Loucy (cell line): ENCODE data around the gene BCAM.
"Not testable (repeated sequence)": the region's sequence is repeated elsewhere in the genome, so short reads cannot be mapped to it uniquely, and the experiment has no call there.

Experiments used
- H2AFZ ChIP-seq: fragments of 200-600 bp; sonication (generic); 2 replicates; pipeline ENCODE4 v1.6.0; 2016; ENCODE audit warnings: antibody characterized with exemption, mild to moderate bottlenecking, low read length, moderate library complexity
- H3F3A ChIP-seq: fragments of 200-600 bp; 2 replicates; pipeline ENCODE4 v1.6.0; 2016; ENCODE audit warnings: antibody characterized with exemption, low read depth, mild to moderate bottlenecking
- H3K27me3 ChIP-seq: fragments of 200-600 bp; sonication (generic); 2 replicates; pipeline ENCODE4 v1.6.1; 2014; ENCODE audit warnings: low read length, mild to moderate bottlenecking; ENCODE audit not compliant: insufficient read depth, poor library complexity, severe bottlenecking
- H3K36me3 ChIP-seq: fragments of 200-600 bp; sonication (generic); 2 replicates; pipeline ENCODE4 v1.6.1; 2016; ENCODE audit warnings: low read length; ENCODE audit not compliant: insufficient read depth
- H3K4me1 ChIP-seq: fragments of 200-600 bp; sonication (generic); 2 replicates; pipeline ENCODE4 v1.5.1; 2014; ENCODE audit warnings: low read length, mild to moderate bottlenecking; ENCODE audit not compliant: insufficient read depth, poor library complexity, severe bottlenecking
- H3K4me2 ChIP-seq: fragments of 200-600 bp; sonication (generic); 2 replicates; pipeline ENCODE4 v1.6.0; 2014; ENCODE audit warnings: antibody characterized with exemption, low read length, low read depth, mild to moderate bottlenecking; ENCODE audit not compliant: poor library complexity, severe bottlenecking
- H3K4me3 ChIP-seq: fragments of 200-600 bp; sonication (generic); 2 replicates; pipeline ENCODE4 v1.5.1; 2014; ENCODE audit warnings: low read length, mild to moderate bottlenecking, mixed read lengths; ENCODE audit not compliant: poor library complexity, severe bottlenecking
- H3K79me2 ChIP-seq: fragments of 200-600 bp; sonication (generic); 2 replicates; pipeline ENCODE4 v1.6.1; 2014; ENCODE audit warnings: low read length; ENCODE audit not compliant: insufficient read depth
- H3K9ac ChIP-seq: fragments of 200-600 bp; sonication (generic); 2 replicates; pipeline ENCODE4 v1.6.0; 2014; ENCODE audit warnings: mild to moderate bottlenecking, low read depth, low read length, moderate library complexity; ENCODE audit not compliant: poor library complexity, severe bottlenecking
- H3K9me2 ChIP-seq: fragments of 200-600 bp; sonication (generic); replicated peaks from 2 replicates; pipeline ENCODE4 v1.6.1; 2016; ENCODE audit warnings: low read depth, low read length, mixed read lengths
- H3K9me3 ChIP-seq: fragments of 200-600 bp; sonication (generic); 2 replicates; pipeline ENCODE4 v1.6.1; 2014; ENCODE audit warnings: mild to moderate bottlenecking, antibody characterized with exemption, low read length, low read depth; ENCODE audit not compliant: insufficient read depth
- H4K20me1 ChIP-seq: fragments of 200-600 bp; sonication (generic); 2 replicates; pipeline ENCODE4 v1.6.0; 2014; ENCODE audit warnings: antibody characterized with exemption, low read length, mild to moderate bottlenecking; ENCODE audit not compliant: insufficient read depth, poor library complexity, severe bottlenecking
- EZH2phosphoT487 ChIP-seq: fragments of 200-600 bp; IDR thresholded peaks from 2 replicates; pipeline ENCODE4 v1.6.1; 2018; ENCODE audit warnings: antibody characterized with exemption, mild to moderate bottlenecking, moderate library complexity, borderline replicate concordance
- TF ChIP-seq, protein P1 (sequence below): fragments of 200-600 bp; sonication (generic); conservative IDR thresholded peaks from 2 replicates; pipeline ENCODE4 v1.5.1; 2014; ENCODE audit warnings: mild to moderate bottlenecking, antibody characterized with exemption, low read length

The BCAM gene

DNA sequence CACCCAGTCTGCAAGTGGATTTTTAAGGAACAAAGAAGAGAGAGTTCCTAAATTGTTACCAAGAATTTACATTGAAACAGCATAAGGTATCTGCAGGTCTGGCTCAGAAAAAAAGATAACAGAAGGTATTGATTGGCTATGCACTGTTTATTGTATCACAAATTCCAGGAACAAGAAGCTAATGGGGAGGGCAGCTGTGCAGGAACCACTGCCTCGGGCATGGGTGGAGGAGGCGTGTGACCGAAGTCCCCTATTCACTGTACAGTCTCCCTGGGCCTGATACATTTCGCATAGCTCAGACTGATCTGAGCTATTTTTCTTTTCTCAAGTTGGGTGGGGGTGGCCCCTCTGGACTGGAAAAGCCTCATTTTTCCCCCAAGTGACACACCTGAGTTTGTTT is 48.9 kb downstream of the BCAM start:
- no peaks in the 10 kb centered on the region for H3K4me1 ChIP-seq
- no peak overlapping the region for H3K4me3 ChIP-seq
- H3F3A ChIP-seq: no peaks in the 10 kb centered on the region
- no peaks in the 10 kb centered on the region for H3K27me3 ChIP-seq
- H3K36me3 ChIP-seq: no peaks in the 10 kb centered on the region
- TF ChIP-seq EZH2phosphoT487: no peak
- TF ChIP-seq, protein P1, sequence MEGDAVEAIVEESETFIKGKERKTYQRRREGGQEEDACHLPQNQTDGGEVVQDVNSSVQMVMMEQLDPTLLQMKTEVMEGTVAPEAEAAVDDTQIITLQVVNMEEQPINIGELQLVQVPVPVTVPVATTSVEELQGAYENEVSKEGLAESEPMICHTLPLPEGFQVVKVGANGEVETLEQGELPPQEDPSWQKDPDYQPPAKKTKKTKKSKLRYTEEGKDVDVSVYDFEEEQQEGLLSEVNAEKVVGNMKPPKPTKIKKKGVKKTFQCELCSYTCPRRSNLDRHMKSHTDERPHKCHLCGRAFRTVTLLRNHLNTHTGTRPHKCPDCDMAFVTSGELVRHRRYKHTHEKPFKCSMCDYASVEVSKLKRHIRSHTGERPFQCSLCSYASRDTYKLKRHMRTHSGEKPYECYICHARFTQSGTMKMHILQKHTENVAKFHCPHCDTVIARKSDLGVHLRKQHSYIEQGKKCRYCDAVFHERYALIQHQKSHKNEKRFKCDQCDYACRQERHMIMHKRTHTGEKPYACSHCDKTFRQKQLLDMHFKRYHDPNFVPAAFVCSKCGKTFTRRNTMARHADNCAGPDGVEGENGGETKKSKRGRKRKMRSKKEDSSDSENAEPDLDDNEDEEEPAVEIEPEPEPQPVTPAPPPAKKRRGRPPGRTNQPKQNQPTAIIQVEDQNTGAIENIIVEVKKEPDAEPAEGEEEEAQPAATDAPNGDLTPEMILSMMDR: no peak
- H3K4me2 ChIP-seq: no peak overlapping the region
- no peaks in the 10 kb centered on the region for H3K79me2 ChIP-seq
- H3K9me3 ChIP-seq: no peaks in the 10 kb centered on the region
- H4K20me1 ChIP-seq: no peaks in the 10 kb centered on the region
- H3K9me2 ChIP-seq: no peaks in the 10 kb centered on the region
- H3K9ac ChIP-seq: no peak overlapping the region
- H2AFZ ChIP-seq: no peak overlapping the region

DNA sequence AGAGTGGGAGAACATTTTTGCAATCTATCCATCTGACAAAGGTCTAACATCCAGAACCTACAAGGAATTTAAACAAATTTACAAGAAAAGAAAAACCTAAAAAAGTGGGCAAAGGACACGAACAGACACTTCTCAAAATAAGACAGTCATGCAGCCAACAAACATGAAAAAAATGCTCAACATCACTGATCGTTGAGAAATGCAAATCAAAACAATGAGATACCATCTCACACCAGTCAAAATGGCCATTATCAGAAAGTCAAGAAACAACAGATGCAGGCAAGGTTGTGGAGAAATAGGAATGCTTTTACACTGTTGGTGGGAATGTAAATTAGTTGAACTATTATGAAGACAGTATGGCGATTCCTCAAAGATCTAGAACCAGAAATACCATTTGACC is 52.7 kb downstream of the BCAM start:
- H3K27me3 ChIP-seq, H3K4me3 ChIP-seq, H3K9me2 ChIP-seq, H3K9me3 ChIP-seq, H3K79me2 ChIP-seq, H3K4me2 ChIP-seq, H4K20me1 ChIP-seq, H3K9ac ChIP-seq, H3F3A ChIP-seq, H3K36me3 ChIP-seq, H3K4me1 ChIP-seq, H2AFZ ChIP-seq: not testable (repeated sequence)

DNA sequence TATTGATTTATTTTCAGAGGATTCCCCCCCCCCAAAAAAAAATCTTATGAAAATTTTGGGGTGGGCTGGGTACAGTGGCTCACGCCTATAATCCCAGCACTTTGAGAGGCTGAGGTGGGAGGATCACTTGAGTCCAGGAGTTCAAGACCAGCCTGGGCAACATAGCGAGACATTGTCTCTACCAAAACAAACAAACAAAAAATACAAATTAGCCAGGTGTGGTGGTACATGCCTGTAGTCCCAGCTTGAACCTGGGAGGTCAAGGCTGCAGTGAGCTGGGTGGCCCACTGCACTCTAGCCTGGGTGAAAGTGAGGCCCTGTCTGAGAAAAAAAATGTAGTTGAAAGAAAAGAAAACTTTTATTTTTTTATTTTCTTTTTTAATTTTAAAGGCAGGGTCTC is 55.1 kb downstream of the BCAM start:
- H3K36me3 ChIP-seq: no peaks in the 10 kb centered on the region
- TF ChIP-seq, protein P1: no peak
- TF ChIP-seq EZH2phosphoT487: no peak
- no peak overlapping the region for H3K9ac ChIP-seq
- no peak overlapping the region for H3K4me2 ChIP-seq
- no peaks in the 10 kb centered on the region for H3K9me2 ChIP-seq
- H3F3A ChIP-seq: no peaks in the 10 kb centered on the region
- no peaks in the 10 kb centered on the region for H3K27me3 ChIP-seq
- no peaks in the 10 kb centered on the region for H3K4me1 ChIP-seq
- H3K79me2 ChIP-seq: no peaks in the 10 kb centered on the region
- H4K20me1 ChIP-seq: no peaks in the 10 kb centered on the region
- no peak overlapping the region for H2AFZ ChIP-seq
- no peak overlapping the region for H3K4me3 ChIP-seq
- no peaks in the 10 kb centered on the region for H3K9me3 ChIP-seq

DNA sequence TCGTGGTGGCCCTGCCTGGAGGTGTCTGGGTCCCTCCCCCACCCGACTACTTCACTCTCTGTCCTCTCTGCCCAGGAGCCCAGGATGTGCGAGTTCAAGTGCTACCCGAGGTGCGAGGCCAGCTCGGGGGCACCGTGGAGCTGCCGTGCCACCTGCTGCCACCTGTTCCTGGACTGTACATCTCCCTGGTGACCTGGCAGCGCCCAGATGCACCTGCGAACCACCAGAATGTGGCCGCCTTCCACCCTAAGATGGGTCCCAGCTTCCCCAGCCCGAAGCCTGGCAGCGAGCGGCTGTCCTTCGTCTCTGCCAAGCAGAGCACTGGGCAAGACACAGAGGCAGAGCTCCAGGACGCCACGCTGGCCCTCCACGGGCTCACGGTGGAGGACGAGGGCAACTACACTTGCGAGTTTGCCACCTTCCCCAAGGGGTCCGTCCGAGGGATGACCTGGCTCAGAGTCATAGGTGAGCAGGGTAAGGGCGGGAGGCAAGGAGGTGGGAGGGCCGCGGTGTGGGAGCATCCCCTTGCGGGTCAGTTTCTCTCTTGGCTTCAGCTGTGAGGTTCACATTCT is 56.4 kb downstream of the BCAM start:
- Histone ChIP-seq H3K4me1 (no peaks in the 10 kb centered on the region), H3K79me2 (no peaks in the 10 kb centered on the region), H3K4me2 (no peak overlapping the region), H3K27me3 (no peaks in the 10 kb centered on the region), H3K36me3 (no peaks in the 10 kb centered on the region), H3K9me2 (no peaks in the 10 kb centered on the region), H3K9ac (no peak overlapping the region), H2AFZ (no peak overlapping the region), H3F3A (no peaks in the 10 kb centered on the region), H3K9me3 (no peaks in the 10 kb centered on the region), H4K20me1 (no peaks in the 10 kb centered on the region), H3K4me3 (no peak overlapping the region)
- TF ChIP-seq, protein P1: no peak
- TF ChIP-seq EZH2phosphoT487: no peak
